Right lobe of liver (tissue), 6 donors: ENCODE results near the gene SPAG6. TPM values are rescaled to one million over a fixed set of nuclear protein-coding genes. Genes with fewer than 3 reads are reported as not detected.

Experiments used
- ATAC-seq, 4 donors: fragments of 200-7000 bp; cut with Tn5 transposase; one replicate each; pipeline ENCODE4 v1.9.1; 2020; ENCODE audit warnings: mild to moderate bottlenecking in 4 of 4, moderate library complexity in 4 of 4
- DNase-seq, 3 donors: peaks; one replicate each; pipeline ENCODE4 v3.0.0-alpha.2; 2020
- H3K27ac ChIP-seq, 3 donors: fragments of 200-600 bp; one replicate each; pipeline ENCODE4 v1.8.0; 2022
- H3K27me3 ChIP-seq, 2 donors: fragments of 200-600 bp; one replicate each; pipeline ENCODE4 v1.8.0; 2022
- H3K36me3 ChIP-seq, 4 donors: fragments of 200-600 bp; sonication (generic) in 1 of 4; one replicate each; pipeline versions ENCODE4 v1.5.1 to v1.8.0; 2017 to 2022; ENCODE audit warnings: control low read depth in 1 of 4
- H3K4me1 ChIP-seq, 4 donors: fragments of 200-600 bp; sonication (generic) in 1 of 4; one replicate each; pipeline versions ENCODE4 v1.5.1 to v1.8.0; 2017 to 2022; ENCODE audit warnings: control low read depth in 1 of 4
- H3K4me3 ChIP-seq, 3 donors: fragments of 200-600 bp; one replicate each; pipeline ENCODE4 v1.8.0; 2022
- H3K9me3 ChIP-seq, 4 donors: fragments of 200-600 bp; sonication (generic) in 1 of 4; one replicate each; pipeline versions ENCODE4 v1.5.1 to v1.8.0; 2017 to 2022; ENCODE audit warnings: control low read depth in 1 of 4
- POLR2A ChIP-seq: fragments of 450-650 bp; IDR thresholded peaks from one replicate; pipeline ENCODE4 v1.6.1; 2017; ENCODE audit warnings: antibody characterized with exemption, mild to moderate bottlenecking
- WGBS: methylation state at CpG from one replicate; pipeline ENCODE4 v1.1.6; 2018; ENCODE audit warnings: low coverage, low lambda C conversion rate; ENCODE audit not compliant: insufficient coverage; ENCODE audit errors: missing lambda C conversion rate; 5-methylcytosine and 5-hydroxymethylcytosine counted together
- intact Hi-C, 2 donors: fragments of 100-400 bp; cut with DNase I; formaldehyde crosslinking; loops; one replicate each; pipeline versions ENCODE4 v1.11.2 to v1.14.1; 2022
- total RNA-seq, 6 experiments: library from RNA; depleted of rRNA in 2 of 6; stranded (reverse); fragments of >200 nt in 2 of 6; fragmentation: NEBNext Ultra II Directional in 3 of 6; extraction: Animal tissue kit (Norgen Biotek cat#: 25700) in 3 of 6; gene quantifications; one replicate each; pipeline versions ENCODE4 v1.1.0 to v1.2.4, GENCODE V29; 2016 to 2023
- TF ChIP-seq, protein P1 (sequence below), 4 donors: fragments of 200-600 bp in 3 of 4; fragments of 450-650 bp in 1 of 4; IDR thresholded peaks; one replicate each; pipeline versions ENCODE4 v1.5.1 to v1.8.0; 2016 to 2022; ENCODE audit warnings: antibody characterized with exemption in 4 of 4, mild to moderate bottlenecking in 2 of 4
- donor health status: DM: no; HTN: yes; CAD: no.
- donor health status: DM: no; HTN: no; CAD: no.
- donor health status: DM: no; HTN: no; CAD: no.
- donor health status: DM: no; HTN: yes; CAD: no.
- donor health status: DM: no; HTN: yes; CAD: no.

Gene SPAG6
- total RNA-seq, 6 experiments from 2014 or later, result not detected

- H3K9me3 ChIP-seq, result no peaks in the 10 kb centered on the region
- WGBS, result 47% methylated on average over 4 of the region's 4 CpGs
- intact Hi-C loops, result no loop called here
- peaks cover 0 to 12% (median 8%) of the 10 kb centered on the region in 4 donors for H3K36me3 ChIP-seq
- peak overlapping the region in 1 of 3 donors; percentile 70 for H3K4me3 ChIP-seq
- DNase-seq, result no peak
- TF ChIP-seq POLR2A, result no peak
- TF ChIP-seq, protein P1, sequence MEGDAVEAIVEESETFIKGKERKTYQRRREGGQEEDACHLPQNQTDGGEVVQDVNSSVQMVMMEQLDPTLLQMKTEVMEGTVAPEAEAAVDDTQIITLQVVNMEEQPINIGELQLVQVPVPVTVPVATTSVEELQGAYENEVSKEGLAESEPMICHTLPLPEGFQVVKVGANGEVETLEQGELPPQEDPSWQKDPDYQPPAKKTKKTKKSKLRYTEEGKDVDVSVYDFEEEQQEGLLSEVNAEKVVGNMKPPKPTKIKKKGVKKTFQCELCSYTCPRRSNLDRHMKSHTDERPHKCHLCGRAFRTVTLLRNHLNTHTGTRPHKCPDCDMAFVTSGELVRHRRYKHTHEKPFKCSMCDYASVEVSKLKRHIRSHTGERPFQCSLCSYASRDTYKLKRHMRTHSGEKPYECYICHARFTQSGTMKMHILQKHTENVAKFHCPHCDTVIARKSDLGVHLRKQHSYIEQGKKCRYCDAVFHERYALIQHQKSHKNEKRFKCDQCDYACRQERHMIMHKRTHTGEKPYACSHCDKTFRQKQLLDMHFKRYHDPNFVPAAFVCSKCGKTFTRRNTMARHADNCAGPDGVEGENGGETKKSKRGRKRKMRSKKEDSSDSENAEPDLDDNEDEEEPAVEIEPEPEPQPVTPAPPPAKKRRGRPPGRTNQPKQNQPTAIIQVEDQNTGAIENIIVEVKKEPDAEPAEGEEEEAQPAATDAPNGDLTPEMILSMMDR (IDR thresholded peaks at IDR 0.05), result no peak
- H3K27me3 ChIP-seq, result no peaks in the 10 kb centered on the region
- peak overlapping the region in 1 of 3 donors; percentile 39 for H3K27ac ChIP-seq
- H3K4me1 ChIP-seq, result peaks cover 0 to 35% (median 0%) of the 10 kb centered on the region in 4 donors
- no peak for ATAC-seq
Measured at GRCh38 chr10:22324413-22324812, 20.9 kb upstream of the SPAG6 start.

GRCh38 chr10:22324893-22325271 lies 20.4 kb upstream of the SPAG6 start:
- no peak for DNase-seq

GRCh38 chr10:22325272-22326144 lies 19.8 kb upstream of the SPAG6 start:
- Histone ChIP-seq H3K4me1 (peaks cover 0 to 28% (median 0%) of the 10 kb centered on the region in 4 donors), H3K27me3 (no peaks in the 10 kb centered on the region), H3K36me3 (peaks cover 0 to 20% (median 10%) of the 10 kb centered on the region in 4 donors), H3K4me3 (peak overlapping the region; percentile 55 to 70 (median 59)), H3K27ac (peak overlapping the region; percentile 39 to 46 (median 39)), H3K9me3 (no peaks in the 10 kb centered on the region)
- intact Hi-C loops, result no loop called here
- TF ChIP-seq POLR2A, result peak; percentile 16
- TF ChIP-seq, protein P1 (IDR thresholded peaks at IDR 0.05), result no peak
- DNase-seq, result peak; percentile 81 to 85 (median 83)
- ATAC-seq, result peak; percentile 55 to 69 (median 68)
- under 1% methylated on average over 23 of the region's 92 CpGs for WGBS

More at GRCh38 chr10:22324893-22325271, 20.4 kb upstream of the SPAG6 start:
- H3K27me3 ChIP-seq, result no peaks in the 10 kb centered on the region
- peak overlapping the region; percentile 55 to 70 (median 59) for H3K4me3 ChIP-seq
- no peak for ATAC-seq
- H3K9me3 ChIP-seq, result no peaks in the 10 kb centered on the region
- TF ChIP-seq, protein P1 (IDR thresholded peaks at IDR 0.05), result no peak
- no peak for TF ChIP-seq POLR2A
- intact Hi-C loops, result no loop called here
- peak overlapping the region; percentile 15 to 46 (median 39) for H3K27ac ChIP-seq
- H3K4me1 ChIP-seq, result peaks cover 0 to 30% (median 0%) of the 10 kb centered on the region in 4 donors
- 3% methylated on average over 9 of the region's 9 CpGs for WGBS
- peaks cover 0 to 16% (median 10%) of the 10 kb centered on the region in 4 donors for H3K36me3 ChIP-seq

DNA sequence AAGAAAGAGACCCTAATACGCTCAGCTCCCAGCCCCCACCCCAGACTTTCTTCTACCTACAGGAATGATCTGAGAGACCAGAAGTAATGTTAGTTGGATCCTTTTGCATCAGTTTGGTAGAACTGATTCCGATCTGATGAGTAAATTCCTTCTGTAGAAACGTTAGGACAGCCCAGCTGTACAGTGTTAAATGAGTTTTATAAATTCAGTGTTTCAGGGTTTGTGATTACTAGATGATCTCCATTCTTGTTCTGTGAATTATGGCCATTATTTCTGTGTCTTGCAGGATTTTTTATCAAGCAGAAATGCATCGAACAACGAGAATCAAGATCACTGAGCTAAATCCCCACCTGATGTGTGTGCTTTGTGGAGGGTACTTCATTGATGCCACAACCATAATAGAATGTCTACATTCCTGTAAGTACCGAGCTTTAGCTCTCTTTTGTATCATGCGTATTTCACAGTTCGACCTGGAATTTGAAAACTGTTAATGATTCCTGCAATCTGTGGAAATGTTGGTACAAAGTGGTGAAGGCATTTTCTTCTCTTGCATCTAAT lies 19.1 kb upstream of the SPAG6 start:
- ATAC-seq (no peak), DNase-seq (no peak)
- Histone ChIP-seq H3K27me3 (no peaks in the 10 kb centered on the region), H3K4me3 (peak overlapping the region; percentile 55 to 70 (median 59)), H3K36me3 (peaks cover 0 to 20% (median 10%) of the 10 kb centered on the region in 4 donors), H3K9me3 (no peaks in the 10 kb centered on the region), H3K4me1 (peaks cover 0 to 28% (median 0%) of the 10 kb centered on the region in 4 donors), H3K27ac (no peak overlapping the region)
- intact Hi-C loops, result no loop called here
- WGBS, result 60% methylated on average over 8 of the region's 8 CpGs
- TF ChIP-seq POLR2A, result no peak
- TF ChIP-seq, protein P1 (IDR thresholded peaks at IDR 0.05), result no peak
